HG03457 (cell line): ENCODE measurements around the gene CENPP.
"Not testable (repeated sequence)": the region's sequence is repeated elsewhere in the genome, so short reads cannot be mapped to it uniquely, and the experiment has no call there.

Experiments used
- ATAC-seq: cut with Tn5 transposase; IDR thresholded peaks from one replicate; pipeline ENCODE4 v1.9.1; 2021; ENCODE audit warnings: moderate number of reproducible peaks; ENCODE audit not compliant: unreplicated experiment

The CENPP gene

GRCh38 chr9:92529124-92529523 is 203.4 kb downstream of the CENPP start:
- no peak for ATAC-seq

- ATAC-seq = no peak
Measured at GRCh38 chr9:92530893-92531292, 205.1 kb downstream of the CENPP start.

GRCh38 chr9:92534204-92534603 is 208.5 kb downstream of the CENPP start:
- ATAC-seq = no peak

GRCh38 chr9:92534674-92535073 is 208.9 kb downstream of the CENPP start:
- no peak for ATAC-seq

- no peak for ATAC-seq
Measured at GRCh38 chr9:92535940-92536850, 210.4 kb downstream of the CENPP start, which contains the start of gene ECM2. Gene ECM2, minus strand, starts transcription at chr9:92535990. Its CDS starts 13,124 bp downstream, at chr9:92522866.

GRCh38 chr9:92538541-92538940 is 212.8 kb downstream of the CENPP start:
- no peak for ATAC-seq

GRCh38 chr9:92543972-92544371 is 218.2 kb downstream of the CENPP start:
- ATAC-seq = no peak

GRCh38 chr9:92545002-92545510 is 219.3 kb downstream of the CENPP start:
- ATAC-seq = no peak

- ATAC-seq = no peak
Measured at GRCh38 chr9:92547356-92547755, 221.6 kb downstream of the CENPP start.

GRCh38 chr9:92550765-92551164 is 225.0 kb downstream of the CENPP start:
- ATAC-seq = no peak

GRCh38 chr9:92558612-92559374 is 233.0 kb downstream of the CENPP start:
- ATAC-seq = no peak

- no peak for ATAC-seq
Measured at GRCh38 chr9:92561374-92562330, 235.9 kb downstream of the CENPP start.

GRCh38 chr9:92562461-92562967 is 236.8 kb downstream of the CENPP start:
- ATAC-seq = no peak

- no peak for ATAC-seq
Measured at GRCh38 chr9:92563116-92564100, 237.7 kb downstream of the CENPP start.

- no peak for ATAC-seq
Measured at GRCh38 chr9:92564504-92564903, 238.8 kb downstream of the CENPP start.

- no peak for ATAC-seq
Measured at GRCh38 chr9:92564982-92565381, 239.2 kb downstream of the CENPP start.

GRCh38 chr9:92571871-92572270 is 246.1 kb downstream of the CENPP start:
- not testable (repeated sequence) for ATAC-seq

GRCh38 chr9:92573612-92574011 is 247.9 kb downstream of the CENPP start:
- ATAC-seq = not testable (repeated sequence)

GRCh38 chr9:92576175-92576574 is 250.4 kb downstream of the CENPP start:
- ATAC-seq = no peak
